ENCODE measurements around the gene LGALS7B.
"Not testable (repeated sequence)": the region's sequence is repeated elsewhere in the genome, so short reads cannot be mapped to it uniquely, and the experiment has no call there.

LGALS7B gene

DNA sequence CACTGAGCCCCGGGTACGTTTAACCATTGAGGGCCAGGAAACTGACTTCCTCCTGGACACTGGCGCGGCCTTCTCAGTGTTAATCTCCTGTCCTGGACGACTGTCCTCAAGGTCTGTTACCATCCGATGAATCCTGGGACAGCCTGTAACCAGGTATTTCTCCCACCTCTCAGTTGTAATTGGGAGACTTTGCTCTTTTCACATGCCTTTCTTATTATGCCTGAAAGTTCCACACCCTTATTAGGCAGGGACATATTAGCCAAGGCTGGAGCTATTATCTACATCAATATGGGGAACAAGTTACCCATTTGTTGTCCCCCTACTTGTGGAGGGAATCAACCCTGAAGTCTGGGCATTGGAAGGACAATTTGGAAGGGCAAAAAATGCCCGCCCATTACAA lies 36.9 kb downstream of the LGALS7B start:
- DNase-seq = not testable (repeated sequence)

GRCh38 chr19:38826856-38827551 lies 38.0 kb downstream of the LGALS7B start:
- no peak for DNase-seq

DNA sequence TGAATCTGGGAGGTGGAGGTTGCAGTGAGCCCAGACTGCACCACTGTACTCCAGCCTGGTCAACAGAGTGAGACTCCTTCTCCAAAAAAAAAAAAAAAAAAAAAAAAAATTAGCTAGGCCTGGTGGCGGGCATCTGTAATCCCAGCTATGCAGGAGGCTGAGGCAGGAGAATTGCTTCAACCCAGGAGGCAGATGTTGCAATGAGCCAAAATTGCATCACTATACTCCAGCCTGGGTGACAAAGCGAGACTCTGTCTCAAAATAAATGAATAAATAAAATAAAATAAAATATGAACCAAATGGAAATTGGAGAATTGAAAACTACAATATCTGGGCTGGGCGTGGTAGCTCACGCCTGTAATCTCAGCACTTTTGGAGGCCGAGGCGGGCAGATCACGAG lies 40.2 kb downstream of the LGALS7B start:
- not testable (repeated sequence) for DNase-seq

DNA sequence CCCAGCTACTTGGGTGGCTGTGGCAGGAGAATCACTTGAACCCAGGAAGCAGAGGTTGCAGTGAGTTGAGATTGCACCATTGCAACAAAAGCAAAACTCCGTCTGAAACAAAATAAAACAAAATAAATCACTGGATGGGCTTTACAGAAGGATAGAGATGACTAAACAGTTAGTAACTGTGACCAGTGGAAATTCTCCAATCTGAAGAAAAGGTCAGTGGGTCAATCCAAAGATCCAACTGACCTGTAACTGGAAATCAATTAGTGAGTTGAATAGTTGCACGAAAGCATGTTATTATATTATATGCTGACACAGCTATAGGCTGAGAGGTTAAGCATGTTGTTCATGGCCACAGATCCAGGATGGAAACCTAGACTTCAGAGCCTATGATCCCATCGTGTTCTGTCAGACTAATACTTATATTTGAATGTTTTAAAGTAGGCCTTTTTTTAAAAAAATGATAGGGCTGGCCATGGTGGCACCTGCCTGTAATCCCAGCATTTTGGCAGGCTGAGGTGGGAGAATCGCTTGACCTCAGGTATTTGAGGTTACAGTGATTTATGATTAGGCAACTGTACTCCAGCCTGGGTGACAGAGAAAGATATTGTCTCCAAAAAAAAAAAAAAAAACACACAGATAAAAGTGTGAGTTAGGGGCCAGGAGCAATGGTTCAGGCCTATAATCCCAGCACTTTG lies 41.2 kb downstream of the LGALS7B start:
- DNase-seq = no peak

GRCh38 chr19:38831142-38831605 lies 42.2 kb downstream of the LGALS7B start:
- no peak for DNase-seq

- no peak for DNase-seq
These were observed 44.1 kb downstream of the LGALS7B start for GRCh38 chr19:38833092-38833425.

- no peak for DNase-seq
These were observed 45.1 kb downstream of the LGALS7B start for GRCh38 chr19:38834104-38834490.

GRCh38 chr19:38834590-38834989 lies 45.6 kb downstream of the LGALS7B start:
- no peak for DNase-seq

- no peak for DNase-seq
These were observed 47.4 kb downstream of the LGALS7B start for GRCh38 chr19:38836159-38836982.

DNA sequence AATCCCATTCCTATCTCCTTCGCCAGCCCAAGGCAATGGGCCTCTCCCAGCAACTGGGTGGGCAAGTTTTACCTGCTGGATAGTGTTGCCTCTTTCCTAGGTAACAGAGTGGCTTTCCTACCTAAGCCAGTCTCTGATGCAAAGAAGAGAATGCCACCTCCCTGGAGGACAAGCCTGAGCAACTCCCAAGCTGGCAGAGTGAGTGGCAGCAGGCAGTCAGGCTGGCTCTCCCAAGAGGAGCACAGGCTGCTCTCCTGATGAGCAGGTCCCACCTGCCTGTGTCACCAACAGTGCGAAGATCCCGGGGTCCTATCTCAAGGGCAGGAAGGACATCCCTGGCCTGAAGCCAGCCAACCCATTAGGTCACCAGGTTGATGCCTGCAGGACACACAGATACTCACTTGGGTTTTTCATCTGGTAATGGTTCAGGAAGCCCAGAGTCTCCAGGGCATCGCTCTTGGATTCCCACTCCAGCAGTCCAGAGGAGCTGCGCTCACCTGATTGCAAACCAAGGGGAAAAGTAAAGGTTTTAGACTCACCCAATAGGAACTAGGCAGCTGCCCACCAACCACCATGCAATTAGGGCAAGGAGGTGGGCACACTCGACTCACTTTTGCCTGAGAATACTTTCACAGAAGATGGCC lies 48.1 kb downstream of the LGALS7B start:
- no peak for DNase-seq

DNA sequence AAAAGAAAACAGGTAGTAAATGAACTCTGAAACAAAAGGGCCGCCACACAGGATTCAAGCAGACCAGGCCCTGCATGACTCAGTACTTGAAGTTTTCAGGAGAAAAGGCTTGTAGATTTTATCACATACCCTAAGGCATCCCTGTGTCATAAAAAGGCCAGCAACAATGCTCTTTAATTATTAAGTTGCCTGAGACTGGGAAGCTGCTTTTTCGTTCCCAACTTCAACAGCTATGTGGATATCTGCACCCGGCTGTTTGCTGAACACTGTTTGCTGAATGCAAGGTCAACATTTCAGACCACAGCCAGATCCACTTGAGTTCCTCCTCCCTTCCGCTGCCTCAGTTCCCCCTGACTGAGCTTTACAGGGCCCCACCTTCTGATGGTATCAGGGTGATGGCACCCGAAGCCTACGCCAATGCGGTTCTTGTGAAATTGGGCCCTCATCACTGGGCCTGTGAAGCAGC lies 48.7 kb downstream of the LGALS7B start:
- DNase-seq = no peak

DNA sequence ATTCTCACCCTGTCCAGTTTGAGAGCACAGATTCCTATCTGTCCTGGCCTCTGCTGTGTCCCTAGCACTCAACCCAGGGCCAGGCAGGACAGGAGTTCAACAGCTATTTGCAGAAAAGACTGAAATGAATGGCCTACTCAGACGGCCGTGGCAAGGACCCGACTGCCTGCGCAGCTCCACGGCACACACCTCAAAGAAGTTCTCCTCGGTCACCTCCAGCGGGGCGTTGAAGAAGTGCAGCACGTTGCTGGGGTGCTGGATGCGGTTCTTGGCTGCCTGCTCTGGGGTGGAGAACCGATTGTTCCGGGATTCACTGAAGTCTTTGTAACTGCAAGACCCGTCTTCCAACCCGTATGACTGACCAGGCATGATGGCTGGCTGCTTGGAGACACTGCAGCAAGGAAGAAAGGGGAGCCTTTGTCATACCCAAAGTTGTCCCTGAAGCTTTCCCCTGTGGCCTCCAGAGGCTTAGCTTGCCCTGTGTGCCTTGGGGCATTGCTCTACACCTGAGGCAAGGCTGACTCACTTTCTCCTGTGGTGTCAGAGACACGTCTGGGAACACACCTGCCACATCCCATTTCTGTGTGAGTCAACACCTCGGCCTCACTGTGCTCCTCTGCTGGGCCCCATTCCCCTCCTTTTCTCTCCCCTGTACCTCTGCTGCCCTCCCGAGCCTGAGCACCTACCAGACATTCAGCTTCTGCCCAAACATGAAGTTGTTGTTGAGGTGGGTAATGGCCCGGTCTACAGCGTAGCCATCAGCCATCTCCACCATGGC lies 49.4 kb downstream of the LGALS7B start:
- DNase-seq = no peak

DNA sequence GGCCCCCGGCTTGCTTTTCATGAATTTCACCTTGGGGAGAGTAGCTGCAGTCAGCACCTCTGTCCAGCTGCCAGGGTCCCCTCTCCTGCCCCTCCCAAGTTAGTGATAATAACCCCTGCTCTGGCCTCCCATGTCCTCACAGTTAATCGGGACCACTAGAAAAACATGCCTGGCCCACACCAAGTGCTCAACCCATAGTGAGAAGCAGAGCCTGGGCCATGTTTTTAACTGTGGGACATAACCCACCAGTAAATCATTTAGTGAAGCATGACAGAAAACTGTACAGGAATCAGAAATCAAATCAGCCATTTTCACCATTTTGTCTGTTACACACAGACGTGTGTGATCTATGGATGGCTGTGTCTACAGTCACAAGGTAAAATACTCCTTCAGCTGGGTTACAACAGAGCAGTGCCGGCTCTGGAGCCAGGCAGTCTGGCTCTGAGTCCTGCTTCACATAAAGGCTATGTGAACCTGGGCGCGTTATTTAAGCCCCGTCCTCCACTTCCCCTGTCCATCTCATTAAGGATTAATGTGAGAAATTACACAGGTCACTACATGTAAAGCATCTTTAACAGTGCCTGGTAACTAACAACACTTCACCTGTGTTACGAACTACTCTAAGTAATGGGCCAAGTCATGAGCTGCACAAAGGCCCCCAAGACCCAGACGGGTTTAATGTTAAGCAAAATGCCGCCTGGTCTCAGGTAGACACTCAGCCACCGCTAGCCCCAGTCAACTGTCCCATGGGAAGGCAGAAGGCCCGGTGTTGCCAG lies 50.2 kb downstream of the LGALS7B start:
- DNase-seq = no peak

- no peak for DNase-seq
These were observed 51.0 kb downstream of the LGALS7B start for GRCh38 chr19:38839816-38840582.

- no peak for DNase-seq
These were observed 51.6 kb downstream of the LGALS7B start for GRCh38 chr19:38840583-38840968.
